ENCODE data around the gene KSR1.
A peak's percentile ranks its signal among the peaks of the same experiment; 100 is the strongest.

KSR1 gene

GRCh38 chr17:27475070-27475673 lies 18.9 kb downstream of the KSR1 start:
- DNase-seq, result no peak

- DNase-seq, result no peak
Measured at GRCh38 chr17:27475981-27476895, 20.0 kb downstream of the KSR1 start.

- no peak for DNase-seq
Measured at GRCh38 chr17:27477050-27477888, 21.0 kb downstream of the KSR1 start.

- DNase-seq, result no peak
Measured at GRCh38 chr17:27477971-27478684, 21.9 kb downstream of the KSR1 start.

DNA sequence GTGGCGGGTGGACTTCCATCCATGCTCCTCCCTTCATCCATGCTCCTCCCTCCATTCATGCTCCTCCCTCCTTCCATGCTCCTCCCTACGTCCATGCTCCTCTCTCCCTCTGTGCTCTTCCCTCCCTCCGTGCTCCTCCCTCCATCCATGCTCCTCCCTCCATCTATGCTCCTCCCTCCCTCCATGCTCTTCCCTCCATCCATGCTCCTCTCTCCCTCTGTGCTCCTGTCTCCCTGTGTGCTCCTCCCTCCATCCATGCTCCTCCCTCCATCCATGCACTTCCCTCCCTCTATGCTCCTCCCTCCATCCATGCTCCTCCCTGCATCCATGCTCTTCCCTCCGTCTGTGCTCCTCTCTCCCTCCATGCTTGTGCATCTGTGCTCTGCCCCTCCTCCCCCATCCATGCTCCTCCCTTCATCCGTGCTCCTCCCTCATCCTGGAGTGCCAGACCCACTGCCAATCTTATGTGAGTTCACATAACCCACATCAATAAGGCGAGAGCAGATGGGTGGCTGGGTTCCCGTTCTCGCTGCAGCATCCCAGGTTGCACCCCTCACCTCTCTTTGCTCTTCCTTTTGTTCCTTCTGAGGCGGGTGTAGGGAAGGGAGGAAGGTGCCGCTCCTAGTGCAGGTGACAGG lies 22.8 kb downstream of the KSR1 start:
- no peak for DNase-seq

- DNase-seq, result no peak
Measured at GRCh38 chr17:27479838-27480237, 23.6 kb downstream of the KSR1 start.

- no peak for DNase-seq
Measured at GRCh38 chr17:27480699-27481098, 24.5 kb downstream of the KSR1 start.

DNA sequence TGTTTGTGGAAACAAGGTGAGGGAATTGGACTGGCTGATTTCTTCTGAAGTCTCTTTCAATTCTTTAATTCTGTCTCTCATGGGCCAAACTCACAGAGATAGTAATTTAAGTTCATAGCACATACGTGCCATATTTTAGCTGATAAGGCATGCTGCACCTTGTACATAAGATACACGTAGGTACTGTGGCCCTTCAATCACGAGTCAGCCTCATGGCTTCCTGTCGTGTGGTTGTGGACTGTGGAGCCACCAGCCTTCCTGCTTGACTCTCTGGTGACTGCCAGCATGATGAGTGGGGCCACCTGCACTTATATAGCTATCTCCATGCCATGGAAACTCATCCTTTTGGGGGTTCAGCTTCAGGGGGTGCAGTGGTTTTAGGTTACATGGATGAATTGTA lies 25.1 kb downstream of the KSR1 start:
- DNase-seq, result no peak

- no peak for DNase-seq
Measured at GRCh38 chr17:27485125-27485524, 28.9 kb downstream of the KSR1 start.

DNA sequence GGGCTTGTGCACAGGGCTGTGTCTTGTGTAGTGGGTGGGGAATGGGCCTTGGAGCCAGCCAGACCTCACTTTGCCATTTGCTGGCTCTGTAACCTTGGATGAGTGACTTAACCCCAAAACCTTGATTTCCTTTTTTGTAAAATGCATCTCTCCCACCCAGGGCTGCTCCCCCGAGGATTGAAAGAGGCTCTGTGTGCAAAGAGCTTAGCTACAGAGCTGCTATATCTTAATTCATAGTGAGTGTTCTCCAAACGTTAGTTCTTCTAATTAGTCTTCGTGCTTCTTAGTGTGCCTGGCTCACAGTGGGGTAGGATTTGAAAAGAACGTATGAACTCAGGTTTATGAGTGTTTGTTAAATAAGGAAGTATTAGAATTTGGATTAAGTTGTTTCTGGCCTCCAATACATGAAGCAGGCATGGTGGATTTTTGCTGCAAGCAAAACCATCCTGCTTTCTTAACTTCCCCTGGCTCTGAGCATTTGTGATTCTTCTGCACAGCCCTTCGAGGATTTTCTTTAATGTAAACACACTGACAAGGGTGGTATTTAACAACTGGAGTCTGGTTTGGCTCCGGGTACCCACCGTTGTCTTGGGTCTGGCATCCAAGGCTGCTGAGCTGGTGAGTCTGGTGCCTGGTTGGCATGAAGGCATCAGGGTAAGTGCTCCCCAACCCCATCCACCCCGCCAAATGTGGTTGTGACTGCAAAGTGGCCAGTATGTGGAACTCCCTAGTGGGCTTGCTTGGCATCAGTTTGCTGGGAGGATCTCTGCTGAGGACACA lies 29.7 kb downstream of the KSR1 start:
- DNase-seq, result no peak

DNA sequence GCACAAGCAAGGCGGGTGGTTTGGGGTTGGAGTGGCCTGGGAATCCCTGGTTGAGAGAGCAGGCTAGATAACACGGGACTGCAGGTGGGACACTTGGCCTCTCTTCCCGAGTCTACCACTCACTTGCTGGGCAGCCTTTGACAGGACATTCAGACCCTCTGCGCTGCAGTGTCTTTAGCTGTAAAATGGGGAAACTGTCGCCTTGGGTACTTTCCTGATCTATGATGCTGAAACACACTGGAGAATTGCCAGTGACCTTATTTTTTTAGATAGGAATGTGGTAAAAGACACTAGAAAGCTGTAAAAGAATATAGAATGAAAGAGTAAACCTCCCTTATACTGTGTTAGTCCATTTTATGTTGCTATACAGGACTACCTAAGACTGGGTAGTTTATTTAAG lies 30.5 kb downstream of the KSR1 start:
- no peak for DNase-seq

- no peak for DNase-seq
Measured at GRCh38 chr17:27488231-27488630, 32.0 kb downstream of the KSR1 start.

- DNase-seq, result peak; percentile 44
Measured at GRCh38 chr17:27489045-27489715, 32.9 kb downstream of the KSR1 start.

GRCh38 chr17:27490391-27490790 lies 34.1 kb downstream of the KSR1 start:
- no peak for DNase-seq

DNA sequence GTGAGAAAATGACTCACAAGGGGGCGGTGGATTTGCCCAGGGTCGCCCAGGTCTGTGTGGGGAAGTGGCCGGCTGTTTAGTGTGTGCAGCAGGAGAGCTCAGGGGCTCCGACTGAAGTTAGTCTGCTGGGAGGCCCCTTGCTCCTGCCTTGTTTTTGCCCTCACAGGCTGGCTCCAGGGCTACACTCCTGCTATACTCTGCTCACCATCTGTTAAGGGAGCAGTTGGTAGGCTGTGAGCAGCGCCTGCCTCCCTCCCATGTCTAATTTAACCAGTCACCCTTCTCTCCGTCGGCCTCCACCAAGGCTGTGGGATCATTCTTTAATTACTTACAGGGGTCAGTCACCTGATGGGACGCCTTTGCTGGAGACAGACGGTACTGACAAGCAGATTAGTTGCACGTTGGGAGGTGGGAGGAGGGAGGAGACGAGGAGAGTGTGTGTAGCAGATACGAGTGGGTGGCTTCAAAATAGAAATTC lies 35.5 kb downstream of the KSR1 start:
- peak; percentile 5 for DNase-seq

DNA sequence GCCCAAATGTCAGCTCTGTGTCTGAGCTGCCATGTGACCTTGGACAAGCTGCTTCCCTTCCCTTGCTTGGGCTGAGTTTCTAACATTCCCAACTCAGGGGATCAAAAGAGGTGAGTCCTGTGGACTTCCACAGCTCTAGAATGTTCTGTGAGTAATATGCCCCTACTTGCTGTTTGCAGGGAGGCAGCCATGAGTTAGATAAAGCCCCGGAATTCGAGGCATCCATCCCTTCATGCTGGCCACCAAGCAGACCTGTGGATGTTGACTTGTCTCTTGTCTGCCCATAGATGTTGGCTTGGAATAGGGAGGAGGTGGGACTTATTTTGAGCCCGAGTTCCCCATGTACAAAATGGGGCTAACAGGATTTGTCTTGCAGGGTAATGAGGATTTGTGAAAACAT lies 36.2 kb downstream of the KSR1 start:
- DNase-seq, result peak; percentile 4

DNA sequence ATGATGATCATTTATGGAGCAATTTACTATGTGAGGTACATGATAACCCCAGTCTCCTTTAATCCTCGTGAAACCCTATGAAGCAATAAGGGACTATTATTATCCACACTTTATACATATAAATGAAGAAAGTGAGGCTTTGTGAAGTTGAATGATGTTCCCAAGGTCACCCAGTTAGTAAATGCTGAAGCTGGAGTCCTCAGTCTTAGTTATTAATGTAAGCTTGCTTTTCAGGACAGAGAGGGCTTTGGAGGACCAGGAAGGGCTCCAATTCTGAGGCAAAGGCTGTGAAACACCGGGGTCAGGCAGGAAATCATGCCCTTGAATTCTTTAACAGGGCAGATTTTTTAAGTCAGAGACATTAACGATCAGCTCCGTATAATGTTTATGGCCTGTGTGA lies 36.8 kb downstream of the KSR1 start:
- no peak for DNase-seq

DNA sequence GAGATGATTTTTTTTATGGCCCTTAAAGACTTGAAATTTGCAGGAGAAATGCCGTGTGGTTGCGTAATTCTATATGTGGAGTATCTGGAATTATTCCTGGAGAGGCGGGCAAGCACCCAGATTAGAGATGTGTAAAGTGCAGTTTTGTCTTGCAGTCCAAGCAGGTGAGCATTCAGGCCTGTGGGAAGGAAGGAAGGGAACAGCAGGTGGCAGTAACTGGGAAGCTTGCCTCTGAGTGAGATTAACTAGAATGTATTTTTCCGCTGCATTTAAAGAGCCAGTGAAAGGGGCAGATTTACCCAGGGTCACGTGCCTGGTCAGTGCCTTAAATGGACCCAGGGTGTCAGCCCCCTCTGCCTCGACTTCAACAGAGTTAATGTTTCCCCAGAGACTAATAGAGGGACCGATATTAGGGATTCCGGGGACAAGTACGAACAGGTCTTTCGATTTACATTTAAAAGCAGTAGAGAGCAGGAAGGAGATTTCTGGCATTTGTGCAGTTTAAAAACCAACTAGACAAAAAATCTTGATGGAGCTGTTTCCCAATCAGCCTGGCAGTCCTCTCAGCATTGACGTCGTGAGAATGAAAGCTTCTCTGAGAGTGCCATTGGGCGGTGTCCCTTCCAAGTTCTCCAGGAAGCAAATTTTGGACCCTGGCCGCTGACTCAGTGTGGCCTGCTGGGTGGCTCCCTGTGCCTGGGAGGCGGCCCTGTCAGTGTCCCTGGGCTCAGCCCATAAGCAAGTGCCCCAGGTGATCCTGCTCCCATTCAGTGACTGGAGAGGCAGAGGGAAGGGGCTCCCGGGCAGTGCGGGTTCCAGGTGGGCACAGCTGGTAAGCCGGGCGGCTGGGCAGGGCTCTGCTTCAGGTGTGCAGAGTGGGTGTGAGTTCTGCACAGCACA lies 38.2 kb downstream of the KSR1 start:
- peak; percentile 36 for DNase-seq

GRCh38 chr17:27495460-27495859 lies 39.2 kb downstream of the KSR1 start:
- DNase-seq, result no peak

DNA sequence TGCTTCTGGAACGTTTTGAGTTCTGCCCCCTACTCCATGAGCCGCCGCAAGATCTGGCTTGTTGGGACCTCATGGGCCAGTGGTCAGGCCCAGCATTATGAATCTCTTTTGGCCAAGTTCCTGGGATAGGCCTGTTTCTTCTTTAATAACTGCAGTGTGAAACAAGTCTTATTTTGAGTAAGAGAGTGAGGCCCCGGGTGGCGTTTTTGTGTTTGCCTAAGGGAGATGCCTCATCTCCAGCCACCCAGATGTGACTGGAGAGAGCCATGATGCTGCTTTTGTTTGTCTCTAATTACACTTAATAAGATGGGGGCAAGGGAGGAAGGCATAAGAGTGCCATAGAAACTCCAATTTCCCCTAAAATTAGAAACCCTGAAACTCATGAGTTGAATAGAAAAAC lies 39.8 kb downstream of the KSR1 start:
- DNase-seq, result no peak

All from fibroblast of skin of right biceps (primary cell).